GM19372 (cell line): ENCODE data around the gene ZNF747.
"Not testable (repeated sequence)": the region's sequence is repeated elsewhere in the genome, so short reads cannot be mapped to it uniquely, and the experiment has no call there.

Experiments used
- ATAC-seq: cut with Tn5 transposase; IDR thresholded peaks from one replicate; pipeline ENCODE4 v1.9.1; 2021; ENCODE audit warnings: mild to moderate bottlenecking, low read depth, moderate library complexity; ENCODE audit not compliant: unreplicated experiment

ZNF747 gene

GRCh38 chr16:30557957-30558788 is 23.5 kb upstream of the ZNF747 start, which contains the start of gene ZNF764:
Gene ZNF764, minus strand, starts transcription at chr16:30558374. Its CDS starts 192 bp downstream, at chr16:30558182.
- peak; percentile 84 for ATAC-seq

GRCh38 chr16:30557707-30557956 is 23.0 kb upstream of the ZNF747 start:
- ATAC-seq = peak; percentile 13

GRCh38 chr16:30556125-30556473 is 21.4 kb upstream of the ZNF747 start:
- ATAC-seq = no peak

GRCh38 chr16:30555315-30556124 is 20.9 kb upstream of the ZNF747 start:
- no peak for ATAC-seq

GRCh38 chr16:30554557-30555314 is 20.1 kb upstream of the ZNF747 start:
- ATAC-seq = no peak

GRCh38 chr16:30553393-30553899 is 18.8 kb upstream of the ZNF747 start:
- no peak for ATAC-seq

GRCh38 chr16:30552956-30553355 is 18.3 kb upstream of the ZNF747 start:
- no peak for ATAC-seq

GRCh38 chr16:30551781-30552180 is 17.1 kb upstream of the ZNF747 start:
- no peak for ATAC-seq

GRCh38 chr16:30548416-30549253 is 14.0 kb upstream of the ZNF747 start:
- ATAC-seq = no peak

GRCh38 chr16:30546115-30546514 is 11.5 kb upstream of the ZNF747 start:
- no peak for ATAC-seq

GRCh38 chr16:30543067-30543466 is 8.4 kb upstream of the ZNF747 start:
- no peak for ATAC-seq

- no peak for ATAC-seq
Measured at GRCh38 chr16:30541502-30542329, 7.1 kb upstream of the ZNF747 start.

- not testable (repeated sequence) for ATAC-seq
Measured at GRCh38 chr16:30540916-30541464, 6.3 kb upstream of the ZNF747 start.

- not testable (repeated sequence) for ATAC-seq
Measured at GRCh38 chr16:30539986-30540526, 5.4 kb upstream of the ZNF747 start.

GRCh38 chr16:30539000-30539964 is 4.6 kb upstream of the ZNF747 start:
- ATAC-seq = no peak

GRCh38 chr16:30536391-30537024 is 1.9 kb upstream of the ZNF747 start:
- ATAC-seq = not testable (repeated sequence)

GRCh38 chr16:30535777-30536190 is 1.1 kb upstream of the ZNF747 start:
- no peak for ATAC-seq
